GM12875 (cell line): ENCODE measurements around the gene SMAD7.

Source experiments
- H3K4me3 ChIP-seq: one replicate; pipeline ENCODE4 v1.5.1; 2011; ENCODE audit warnings: low read depth, low read length, control low read depth
- TF ChIP-seq, protein P1 (sequence below): IDR thresholded peaks from 2 replicates; pipeline ENCODE4 v1.5.1; 2011; ENCODE audit warnings: low read depth, mild to moderate bottlenecking, control low read depth, inconsistent platforms, low read length, moderate library complexity, borderline replicate concordance; ENCODE audit not compliant: insufficient read depth

SMAD7 gene

GRCh38 chr18:48994926-48995835 lies 44.4 kb upstream of the SMAD7 start:
- no peak overlapping the region for H3K4me3 ChIP-seq
- TF ChIP-seq, protein P1, sequence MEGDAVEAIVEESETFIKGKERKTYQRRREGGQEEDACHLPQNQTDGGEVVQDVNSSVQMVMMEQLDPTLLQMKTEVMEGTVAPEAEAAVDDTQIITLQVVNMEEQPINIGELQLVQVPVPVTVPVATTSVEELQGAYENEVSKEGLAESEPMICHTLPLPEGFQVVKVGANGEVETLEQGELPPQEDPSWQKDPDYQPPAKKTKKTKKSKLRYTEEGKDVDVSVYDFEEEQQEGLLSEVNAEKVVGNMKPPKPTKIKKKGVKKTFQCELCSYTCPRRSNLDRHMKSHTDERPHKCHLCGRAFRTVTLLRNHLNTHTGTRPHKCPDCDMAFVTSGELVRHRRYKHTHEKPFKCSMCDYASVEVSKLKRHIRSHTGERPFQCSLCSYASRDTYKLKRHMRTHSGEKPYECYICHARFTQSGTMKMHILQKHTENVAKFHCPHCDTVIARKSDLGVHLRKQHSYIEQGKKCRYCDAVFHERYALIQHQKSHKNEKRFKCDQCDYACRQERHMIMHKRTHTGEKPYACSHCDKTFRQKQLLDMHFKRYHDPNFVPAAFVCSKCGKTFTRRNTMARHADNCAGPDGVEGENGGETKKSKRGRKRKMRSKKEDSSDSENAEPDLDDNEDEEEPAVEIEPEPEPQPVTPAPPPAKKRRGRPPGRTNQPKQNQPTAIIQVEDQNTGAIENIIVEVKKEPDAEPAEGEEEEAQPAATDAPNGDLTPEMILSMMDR: no peak

DNA sequence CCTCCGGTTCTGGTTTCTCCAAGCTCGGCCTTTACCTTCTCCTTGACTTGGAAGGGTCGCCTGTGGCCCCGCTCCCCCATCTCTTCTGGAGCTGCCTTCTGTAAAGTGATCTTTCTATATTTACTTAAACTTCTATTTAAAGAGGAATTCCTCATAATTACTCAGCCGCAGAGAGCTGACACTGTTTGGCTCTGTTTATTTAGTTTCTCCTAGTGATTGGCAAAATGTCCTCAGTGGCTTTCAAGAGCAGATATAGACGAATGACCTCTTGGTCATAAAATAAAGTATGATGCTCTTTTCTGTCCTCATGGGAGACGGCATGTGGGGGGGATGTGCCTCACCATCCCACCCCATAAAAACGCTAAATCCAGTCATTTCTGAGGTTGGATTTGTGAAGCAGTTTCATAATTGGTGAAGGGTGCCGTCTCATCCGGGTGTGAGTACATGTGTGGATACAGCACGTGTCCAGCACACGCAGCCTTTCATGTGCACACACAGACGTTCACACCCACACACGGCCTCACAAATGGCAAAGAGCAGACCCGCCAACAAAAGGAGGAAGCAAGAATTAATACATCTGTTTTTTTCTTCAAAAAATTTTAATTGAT lies 43.4 kb upstream of the SMAD7 start:
- H3K4me3 ChIP-seq: no peak overlapping the region
- TF ChIP-seq, protein P1: no peak

DNA sequence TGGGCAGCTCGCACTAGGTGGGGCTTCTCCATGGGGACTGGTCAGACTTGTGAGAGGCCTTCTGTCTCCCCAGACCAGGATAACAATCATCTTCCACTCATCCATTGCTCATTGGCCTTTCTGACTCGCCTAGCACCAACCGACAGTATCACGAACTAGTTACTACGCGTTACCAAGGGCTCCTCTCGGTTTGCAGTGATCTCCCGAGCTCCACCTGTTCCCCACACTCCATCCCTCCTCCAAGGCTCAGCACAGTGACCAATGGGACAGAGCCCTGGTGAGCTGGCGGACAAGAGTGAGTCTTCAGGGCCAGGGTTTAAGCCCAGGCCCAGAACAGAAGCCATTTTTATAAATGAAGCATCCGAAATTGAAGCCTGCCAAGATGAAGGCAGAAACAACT lies 42.8 kb upstream of the SMAD7 start:
- no peak overlapping the region for H3K4me3 ChIP-seq
- TF ChIP-seq, protein P1: no peak

GRCh38 chr18:48992791-48993555 lies 42.2 kb upstream of the SMAD7 start:
- TF ChIP-seq, protein P1: no peak
- no peak overlapping the region for H3K4me3 ChIP-seq

DNA sequence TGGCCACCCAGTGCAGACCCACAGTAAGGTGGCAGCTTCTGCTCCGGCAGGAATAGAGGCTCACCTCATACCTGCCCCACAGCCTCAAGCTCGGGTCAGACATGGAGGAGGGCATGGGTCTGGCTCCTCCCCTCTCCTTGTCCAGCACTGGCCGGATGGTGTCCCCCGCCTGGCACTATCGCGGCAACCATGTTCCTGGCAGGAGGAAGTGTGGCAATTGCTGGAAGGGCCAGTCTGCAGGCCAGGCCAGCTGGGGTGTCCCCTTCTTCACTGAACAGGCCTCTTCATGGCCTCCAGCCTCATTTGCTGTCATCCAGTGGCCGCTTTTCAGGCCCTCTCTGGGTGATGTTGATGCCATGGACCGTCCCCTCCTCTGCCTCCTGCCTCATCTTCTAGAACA lies 41.4 kb upstream of the SMAD7 start:
- TF ChIP-seq, protein P1: no peak
- H3K4me3 ChIP-seq: no peak overlapping the region

DNA sequence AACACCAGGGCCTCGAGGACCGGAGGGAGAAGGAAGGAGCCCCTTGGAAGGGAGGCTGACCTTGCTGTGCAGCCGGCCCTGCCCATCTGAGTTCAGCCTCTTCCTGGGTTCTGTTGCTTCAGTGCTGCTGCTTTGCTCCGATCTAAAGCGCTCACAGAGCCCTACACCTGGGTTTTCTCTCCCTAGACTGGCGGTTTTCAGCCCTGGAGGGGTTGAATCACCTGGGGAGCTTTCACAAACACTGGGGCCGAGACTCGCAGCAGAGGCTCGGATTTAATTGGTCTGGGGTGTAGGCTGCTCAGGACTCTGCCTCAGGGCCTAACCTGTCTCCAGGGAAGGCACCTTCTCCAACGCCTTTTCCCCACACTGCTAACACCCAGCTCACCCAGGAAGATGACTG lies 40.9 kb upstream of the SMAD7 start:
- TF ChIP-seq, protein P1: no peak
- H3K4me3 ChIP-seq: no peak overlapping the region
